GM18511 (cell line): ENCODE data around the gene IQCN.

Experiments
- ATAC-seq: cut with Tn5 transposase; IDR thresholded peaks from one replicate; pipeline ENCODE4 v1.9.1; 2021; ENCODE audit warnings: mild to moderate bottlenecking, moderate library complexity; ENCODE audit not compliant: unreplicated experiment

Gene IQCN

GRCh38 chr19:18287836-18288772 lies 13.9 kb upstream of the IQCN start:
- no peak for ATAC-seq

- ATAC-seq: no peak
Observed at GRCh38 chr19:18286973-18287635, 12.9 kb upstream of the IQCN start.

- ATAC-seq: no peak
Observed at GRCh38 chr19:18284712-18285360, 10.6 kb upstream of the IQCN start.

GRCh38 chr19:18283338-18283737 lies 9.1 kb upstream of the IQCN start:
- no peak for ATAC-seq

GRCh38 chr19:18282788-18283141 lies 8.5 kb upstream of the IQCN start:
- no peak for ATAC-seq

- no peak for ATAC-seq
Observed at GRCh38 chr19:18282021-18282787, 8.0 kb upstream of the IQCN start.

- peak; percentile 72 for ATAC-seq
Observed at GRCh38 chr19:18281082-18282020, 7.1 kb upstream of the IQCN start, which contains the start of gene JUND. Gene JUND (minus strand): TSS chr19:18281622. CDS start chr19:18281484, 138 bp downstream.

- ATAC-seq: no peak
Observed at GRCh38 chr19:18280247-18281081, 6.2 kb upstream of the IQCN start.

GRCh38 chr19:18279516-18280246 lies 5.4 kb upstream of the IQCN start:
- no peak for ATAC-seq

- ATAC-seq: no peak
Observed at GRCh38 chr19:18279266-18279515, 4.9 kb upstream of the IQCN start.

GRCh38 chr19:18278521-18279265 lies 4.4 kb upstream of the IQCN start:
- no peak for ATAC-seq

GRCh38 chr19:18274781-18275356 lies 617 bp upstream of the IQCN start:
- ATAC-seq: no peak

- no peak for ATAC-seq
Observed at GRCh38 chr19:18273561-18274218, 562 bp downstream of the IQCN start.

- no peak for ATAC-seq
Observed at GRCh38 chr19:18271433-18271841, 2.8 kb downstream of the IQCN start.

- ATAC-seq: no peak
Observed at GRCh38 chr19:18270326-18270725, 3.9 kb downstream of the IQCN start.

- ATAC-seq: no peak
Observed at GRCh38 chr19:18269070-18269723, 5.1 kb downstream of the IQCN start.
